IMR-90 (cell line): ENCODE measurements around the gene MYNN. TPM values are rescaled to one million over a fixed set of nuclear protein-coding genes. Genes with fewer than 3 reads are reported as not detected.

Source experiments
- ATAC-seq: fragments of 200-7000 bp; cut with Tn5 transposase; 2 replicates; pipeline ENCODE4 v1.9.1; 2020; ENCODE audit warnings: low read depth, mild to moderate bottlenecking, moderate library complexity
- BruUV-seq: library from RNA; stranded (reverse); fragments of 400-500 nt; replicated peaks from 2 replicates; lab custom pipeline; 2021; lab: Mats Ljungman, UMichigan
- CTCF ChIA-PET: fragments of 300-600 bp; formaldehyde crosslinking; extraction: SDS; loops from one replicate; lab custom pipeline; 2021; ENCODE audit warnings: antibody characterized with exemption; lab: Yijun Ruan, JAX
- POLR2A ChIA-PET: fragments of 300-600 bp; sonication (Branson Sonifier 250); formaldehyde crosslinking; loops from one replicate; lab custom pipeline; 2022; ENCODE audit warnings: antibody characterized with exemption; ENCODE audit not compliant: unreplicated experiment; lab: Charles Lee
- DNase-seq: peaks from one replicate; pipeline ENCODE4 v3.0.0; 2013
- H2AFZ ChIP-seq: replicated peaks from 2 replicates; pipeline ENCODE3; 2013; ENCODE audit warnings: low read length, mild to moderate bottlenecking; ENCODE audit not compliant: poor library complexity
- H2AK5ac ChIP-seq: 2 replicates; pipeline ENCODE4 v1.6.1; 2013; ENCODE audit warnings: low read depth, low read length, inconsistent platforms
- H2AK9ac ChIP-seq: replicated peaks from 2 replicates; pipeline ENCODE3; 2013; ENCODE audit warnings: mild to moderate bottlenecking, low read depth, low read length, moderate library complexity; ENCODE audit not compliant: poor library complexity
- H2BK120ac ChIP-seq: 2 replicates; pipeline ENCODE4 v1.6.1; 2013; ENCODE audit warnings: low read depth, low read length, inconsistent platforms
- H2BK15ac ChIP-seq: 3 replicates; pipeline ENCODE4 v1.6.1; 2013; ENCODE audit warnings: low read depth, low read length, inconsistent platforms
- H2BK20ac ChIP-seq: 2 replicates; pipeline ENCODE4 v1.6.1; 2013; ENCODE audit warnings: low read depth, mild to moderate bottlenecking, inconsistent platforms, low read length, moderate library complexity
- H2BK5ac ChIP-seq: 2 replicates; pipeline ENCODE4 v1.6.1; 2013; ENCODE audit warnings: mild to moderate bottlenecking, low read depth, low read length, inconsistent platforms; ENCODE audit not compliant: poor library complexity, severe bottlenecking
- H3K14ac ChIP-seq: replicated peaks from 2 replicates; pipeline ENCODE4 v1.6.1; 2013; ENCODE audit warnings: low read depth, low read length, inconsistent platforms
- H3K18ac ChIP-seq: 2 replicates; pipeline ENCODE4 v1.6.1; 2013; ENCODE audit warnings: low read depth, low read length, control low read depth
- H3K23ac ChIP-seq: 2 replicates; pipeline ENCODE4 v1.6.1; 2013; ENCODE audit warnings: low read depth, low read length, inconsistent platforms
- H3K27ac ChIP-seq: 2 replicates; pipeline ENCODE4 v1.5.1; 2013; ENCODE audit warnings: mild to moderate bottlenecking, control low read depth, low read length; ENCODE audit not compliant: insufficient read depth
- H3K27me3 ChIP-seq: 2 replicates; pipeline ENCODE4 v1.6.1; 2013; ENCODE audit warnings: low read length; ENCODE audit not compliant: control insufficient read depth, insufficient read depth
- H3K36me3 ChIP-seq: 2 replicates; pipeline ENCODE4 v1.6.1; 2013; ENCODE audit warnings: low read length, mixed read lengths; ENCODE audit not compliant: control insufficient read depth, insufficient read depth
- H3K4ac ChIP-seq: 2 replicates; pipeline ENCODE4 v1.6.1; 2013; ENCODE audit warnings: low read depth, low read length, inconsistent platforms
- H3K4me1 ChIP-seq: 2 replicates; pipeline ENCODE4 v1.6.1; 2013; ENCODE audit warnings: low read length, mixed read lengths; ENCODE audit not compliant: control insufficient read depth, insufficient read depth
- H3K4me2 ChIP-seq: 2 replicates; pipeline ENCODE4 v1.6.1; 2013; ENCODE audit warnings: low read depth, mild to moderate bottlenecking, control low read depth, low read length, moderate library complexity
- H3K4me3 ChIP-seq: 2 replicates; pipeline ENCODE4 v1.5.1; 2013; ENCODE audit warnings: low read depth, mild to moderate bottlenecking, control low read depth, low read length, moderate library complexity; ENCODE audit not compliant: insufficient read depth
- H3K56ac ChIP-seq: 2 replicates; pipeline ENCODE4 v1.6.1; 2013; ENCODE audit warnings: low read length, inconsistent platforms; ENCODE audit not compliant: insufficient read depth; ENCODE audit errors: extremely low read depth
- H3K79me1 ChIP-seq, 2 experiments: 2 replicates each; pipeline ENCODE4 v1.6.1; 2013; ENCODE audit warnings: low read length in 2 of 2, inconsistent platforms in 1 of 2, low read depth in 1 of 2
- H3K9ac ChIP-seq: 2 replicates; pipeline ENCODE4 v1.6.1; 2013; ENCODE audit warnings: low read depth, low read length, control low read depth
- H3K9me1 ChIP-seq: 2 replicates; pipeline ENCODE4 v1.6.1; 2013; ENCODE audit warnings: low read length, inconsistent platforms; ENCODE audit not compliant: insufficient read depth
- H3K9me3 ChIP-seq: 2 replicates; pipeline ENCODE4 v1.6.1; 2013; ENCODE audit warnings: low read length; ENCODE audit not compliant: control insufficient read depth, insufficient read depth
- H4K20me1 ChIP-seq: 2 replicates; pipeline ENCODE4 v1.6.1; 2013; ENCODE audit warnings: low read length, inconsistent platforms; ENCODE audit not compliant: insufficient read depth
- H4K5ac ChIP-seq: 2 replicates; pipeline ENCODE4 v1.6.1; 2013; ENCODE audit warnings: mild to moderate bottlenecking, low read depth, low read length, control low read depth
- H4K8ac ChIP-seq, 2 experiments: 2 replicates each; pipeline ENCODE4 v1.6.1; 2013; ENCODE audit warnings: low read depth in 2 of 2, low read length in 2 of 2, control low read depth in 1 of 2, inconsistent platforms in 1 of 2
- H4K91ac ChIP-seq: 2 replicates; pipeline ENCODE4 v1.6.1; 2013; ENCODE audit warnings: low read depth, low read length, inconsistent platforms; ENCODE audit not compliant: insufficient read depth
- BHLHE40 ChIP-seq: fragments of 150-350 bp; IDR thresholded peaks from 2 replicates; pipeline ENCODE4 v1.6.1; 2016; ENCODE audit warnings: mild to moderate bottlenecking, low read depth, low read length
- CEBPB ChIP-seq: IDR thresholded peaks from 2 replicates; pipeline ENCODE4 v1.6.1; 2012; ENCODE audit warnings: low read depth, low read length, improper control_type of control experiment
- CTCF ChIP-seq: conservative IDR thresholded peaks from 2 replicates; pipeline ENCODE4 v1.5.1; 2012; ENCODE audit warnings: mild to moderate bottlenecking, low read depth, low read length, improper control_type of control experiment
- ELK1 ChIP-seq: fragments of 150-350 bp; IDR thresholded peaks from 2 replicates; pipeline ENCODE4 v1.6.1; 2016; ENCODE audit warnings: low read depth, mild to moderate bottlenecking, low read length, moderate library complexity, borderline replicate concordance
- FOS ChIP-seq: fragments of 150-350 bp; IDR thresholded peaks from 2 replicates; pipeline ENCODE4 v1.6.1; 2016; ENCODE audit warnings: low read depth, low read length
- MAFK ChIP-seq: IDR thresholded peaks from 2 replicates; pipeline ENCODE4 v1.6.1; 2012; ENCODE audit warnings: low read depth, low read length, improper control_type of control experiment
- MAZ ChIP-seq: IDR thresholded peaks from 2 replicates; pipeline ENCODE4 v1.6.1; 2012; ENCODE audit warnings: low read depth, mild to moderate bottlenecking, low read length, improper control_type of control experiment, moderate library complexity, borderline replicate concordance
- NFE2L2 ChIP-seq: fragments of 150-350 bp; IDR thresholded peaks from 2 replicates; pipeline ENCODE4 v1.6.1; 2016; ENCODE audit warnings: low read depth, mild to moderate bottlenecking, low read length
- POLR2A ChIP-seq: IDR thresholded peaks from 2 replicates; pipeline ENCODE4 v1.6.1; 2012; ENCODE audit warnings: mild to moderate bottlenecking, low read depth, low read length
- RAD21 ChIP-seq: IDR thresholded peaks from 2 replicates; pipeline ENCODE4 v1.6.1; 2012; ENCODE audit warnings: low read length, improper control_type of control experiment
- RFX5 ChIP-seq: IDR thresholded peaks from 2 replicates; pipeline ENCODE4 v1.8.0; 2012; ENCODE audit warnings: low read depth, mild to moderate bottlenecking, low read length, moderate library complexity
- USF2 ChIP-seq: fragments of 150-350 bp; IDR thresholded peaks from 2 replicates; pipeline ENCODE4 v1.6.1; 2017; ENCODE audit warnings: mild to moderate bottlenecking, antibody characterized with exemption, low read length, low read depth
- WGBS, 2 experiments: methylation state at CpG; one replicate each; pipeline versions ENCODE4 v1.1.5 to v1.1.7; 2013; ENCODE audit warnings: missing lambda C conversion rate in 2 of 2; ENCODE audit not compliant: insufficient read length in 1 of 2; ENCODE audit errors: extremely low coverage in 2 of 2; 5-methylcytosine and 5-hydroxymethylcytosine counted together
- dilution Hi-C: fragments of 300-500 bp; cut with HindIII; formaldehyde crosslinking; loops from one replicate; pipeline ENCODE4 v1.14.3; 2018; ENCODE audit warnings: low sequenced_read_pairs; ENCODE audit not compliant: unreplicated experiment
- in situ Hi-C: fragments of 300-500 bp; cut with MboI; formaldehyde crosslinking; loops from 3 replicates; pipeline ENCODE4 v1.14.3; 2019; ENCODE audit warnings: low sequenced_read_pairs, inconsistent platforms, mixed read lengths
- intact Hi-C: fragments of 100-400 bp; cut with micrococcal nuclease; formaldehyde crosslinking; loops from 2 replicates; pipeline ENCODE4 v1.10.0; 2022
- polyA plus RNA-seq, 3 experiments: library from polyadenylated mRNA; depleted of rRNA; stranded (reverse); fragments of >200 nt; gene quantifications; 2 replicates each; pipeline ENCODE4 v1.2.3, GENCODE V29; 2012; ENCODE audit warnings: low replicate concordance in 1 of 3
- total RNA-seq: library from RNA; depleted of rRNA; stranded (reverse); fragments of >200 nt; gene quantifications from 2 replicates; pipeline ENCODE4 v1.2.3, GENCODE V29; 2012

The MYNN gene
- total and polyA plus RNA-seq, 2 of the 4 experiments (the other 2 are of a cell fraction): 11.8 to 26.9 TPM

- no peak overlapping the region for H3K23ac ChIP-seq
- H3K56ac ChIP-seq: no peak overlapping the region
- no peak overlapping the region for H4K5ac ChIP-seq
- no peak overlapping the region for H2AK9ac ChIP-seq
- dilution Hi-C loops: no loop called here
- H4K91ac ChIP-seq: no peak overlapping the region
- no peak overlapping the region for H3K4ac ChIP-seq
- in situ Hi-C loops: no loop called here
- H3K4me2 ChIP-seq: no peak overlapping the region; the same call in 1 of the 2 replicates
- intact Hi-C loops: loop anchor here (5.0 kb wide), 1 partner anchor 37 kb away; no protein-coding TSS in a partner anchor
- H3K18ac ChIP-seq: no peak overlapping the region
- peak overlapping the region; percentile 19 for H2AFZ ChIP-seq
- CTCF ChIA-PET: no interaction called here
- no peak overlapping the region for H3K9ac ChIP-seq
- no peaks in the 10 kb centered on the region for H4K20me1 ChIP-seq
- WGBS, 2 experiments: 75% methylated on average over 9 of the region's 27 CpGs; no CpG with 5 or more reads in 1 of the 2 experiments
- no peak for DNase-seq
- TF ChIP-seq BHLHE40: no peak
- no peak for TF ChIP-seq MAFK
- no peak for TF ChIP-seq NFE2L2
- no peak for TF ChIP-seq FOS
- TF ChIP-seq RFX5: no peak
- TF ChIP-seq ELK1: no peak
- TF ChIP-seq MAZ: no peak
- no peak for TF ChIP-seq RAD21
- TF ChIP-seq CEBPB: no peak
- no peak for TF ChIP-seq POLR2A
- no peak for TF ChIP-seq USF2
- no peak for TF ChIP-seq CTCF
- H3K9me1 ChIP-seq: peaks cover 9% of the 10 kb centered on the region
- no TSS peak for BruUV-seq
- H2BK120ac ChIP-seq: no peak overlapping the region
- no peak overlapping the region for H2BK20ac ChIP-seq
- H3K4me1 ChIP-seq: peaks cover 6% of the 10 kb centered on the region
- no peaks in the 10 kb centered on the region for H3K27me3 ChIP-seq
- H3K36me3 ChIP-seq: no peaks in the 10 kb centered on the region
- no peak overlapping the region for H3K4me3 ChIP-seq
- H3K27ac ChIP-seq: no peak overlapping the region
- no peak overlapping the region; a peak in 1 of 4 replicates for H4K8ac ChIP-seq
- POLR2A ChIA-PET: no interaction called here
- peaks cover 0 to 3% of the 10 kb centered on the region in 2 experiments; a peak in 1 of 4 replicates for H3K79me1 ChIP-seq
- H3K9me3 ChIP-seq: no peaks in the 10 kb centered on the region
- H2AK5ac ChIP-seq: no peak overlapping the region
- no peak overlapping the region for H2BK5ac ChIP-seq
- H3K14ac ChIP-seq: no peak overlapping the region
- no peak for ATAC-seq
- H2BK15ac ChIP-seq: no peak overlapping the region
Measured at GRCh38 chr3:169813757-169814517, 40.7 kb downstream of the MYNN start.
